HG02943 (cell line): Measurements from ENCODE around the gene PTGDS.

Experiments
- ATAC-seq: cut with Tn5 transposase; IDR thresholded peaks from one replicate; pipeline ENCODE4 v1.9.1; 2021; ENCODE audit warnings: mild to moderate bottlenecking, low read depth, moderate library complexity; ENCODE audit not compliant: unreplicated experiment

Gene PTGDS

GRCh38 chr9:136957461-136957860 lies 19.8 kb upstream of the PTGDS start:
- no peak for ATAC-seq

GRCh38 chr9:136957901-136958300 lies 19.4 kb upstream of the PTGDS start:
- ATAC-seq = no peak

- ATAC-seq = no peak
These were observed 18.8 kb upstream of the PTGDS start for GRCh38 chr9:136958473-136958872.

- no peak for ATAC-seq
These were observed 18.1 kb upstream of the PTGDS start for GRCh38 chr9:136958898-136959850.

- ATAC-seq = no peak
These were observed 16.9 kb upstream of the PTGDS start for GRCh38 chr9:136960212-136960937.

GRCh38 chr9:136960938-136961275 lies 16.4 kb upstream of the PTGDS start:
- no peak for ATAC-seq

- ATAC-seq = no peak
These were observed 15.8 kb upstream of the PTGDS start for GRCh38 chr9:136961279-136962065.

GRCh38 chr9:136962163-136962562 lies 15.1 kb upstream of the PTGDS start:
- no peak for ATAC-seq

- no peak for ATAC-seq
These were observed 14.5 kb upstream of the PTGDS start for GRCh38 chr9:136962701-136963248.

GRCh38 chr9:136963341-136963740 lies 14.0 kb upstream of the PTGDS start:
- no peak for ATAC-seq

- ATAC-seq = no peak
These were observed 13.6 kb upstream of the PTGDS start for GRCh38 chr9:136963751-136964150.

GRCh38 chr9:136964171-136964689 lies 13.1 kb upstream of the PTGDS start:
- no peak for ATAC-seq

GRCh38 chr9:136964833-136965422 lies 12.4 kb upstream of the PTGDS start:
- ATAC-seq = no peak

- no peak for ATAC-seq
These were observed 11.4 kb upstream of the PTGDS start for GRCh38 chr9:136965771-136966484.

- ATAC-seq = no peak
These were observed 8.8 kb upstream of the PTGDS start for GRCh38 chr9:136968333-136969127.

GRCh38 chr9:136969150-136969549 lies 8.2 kb upstream of the PTGDS start:
- no peak for ATAC-seq

GRCh38 chr9:136969774-136970173 lies 7.5 kb upstream of the PTGDS start:
- no peak for ATAC-seq

- no peak for ATAC-seq
These were observed 6.9 kb upstream of the PTGDS start for GRCh38 chr9:136970361-136970760.

- no peak for ATAC-seq
These were observed 5.6 kb upstream of the PTGDS start for GRCh38 chr9:136971746-136972145.
